Ramos (cell line): ENCODE results near the gene PLEKHG4.

ENCODE experiments used
- in situ Hi-C: fragments of 300-500 bp; cut with MboI; formaldehyde crosslinking; loops from one replicate; pipeline ENCODE4 v1.14.3; 2022; ENCODE audit warnings: low sequenced_read_pairs; ENCODE audit not compliant: unreplicated experiment

PLEKHG4 gene

GRCh38 chr16:67279296-67280089, at the start of gene PLEKHG4:
Gene PLEKHG4, plus strand, starts transcription at chr16:67279532. Its CDS starts 513 bp downstream, at chr16:67280045.
- in situ Hi-C loops, result no loop called here

- in situ Hi-C loops, result no loop called here
Measured at GRCh38 chr16:67229906-67230808, 49.2 kb upstream of the PLEKHG4 start.

- in situ Hi-C loops, result no loop called here
Measured at GRCh38 chr16:67230809-67231660, 48.3 kb upstream of the PLEKHG4 start.

GRCh38 chr16:67233596-67233995, 45.7 kb upstream of the PLEKHG4 start:
- in situ Hi-C loops, result no loop called here

GRCh38 chr16:67234180-67234597, 45.1 kb upstream of the PLEKHG4 start:
- in situ Hi-C loops, result no loop called here

- in situ Hi-C loops, result no loop called here
Measured at GRCh38 chr16:67235816-67236562, 43.3 kb upstream of the PLEKHG4 start.

- in situ Hi-C loops, result no loop called here
Measured at GRCh38 chr16:67236563-67237395, 42.6 kb upstream of the PLEKHG4 start.

GRCh38 chr16:67237396-67238277, 41.7 kb upstream of the PLEKHG4 start:
- in situ Hi-C loops, result no loop called here

- in situ Hi-C loops, result no loop called here
Measured at GRCh38 chr16:67238278-67238575, 41.1 kb upstream of the PLEKHG4 start.

GRCh38 chr16:67238806-67239470, 40.4 kb upstream of the PLEKHG4 start:
- in situ Hi-C loops, result no loop called here

- in situ Hi-C loops, result no loop called here
Measured at GRCh38 chr16:67240506-67240905, 38.8 kb upstream of the PLEKHG4 start.

- in situ Hi-C loops, result no loop called here
Measured at GRCh38 chr16:67241008-67241900, 38.1 kb upstream of the PLEKHG4 start.

- in situ Hi-C loops, result no loop called here
Measured at GRCh38 chr16:67242138-67242730, 37.1 kb upstream of the PLEKHG4 start.

- in situ Hi-C loops, result no loop called here
Measured at GRCh38 chr16:67243481-67243880, 35.9 kb upstream of the PLEKHG4 start.

GRCh38 chr16:67244387-67245185, 34.7 kb upstream of the PLEKHG4 start:
- in situ Hi-C loops, result no loop called here
